ENCODE data around the gene ZDHHC22.

The ZDHHC22 gene

DNA sequence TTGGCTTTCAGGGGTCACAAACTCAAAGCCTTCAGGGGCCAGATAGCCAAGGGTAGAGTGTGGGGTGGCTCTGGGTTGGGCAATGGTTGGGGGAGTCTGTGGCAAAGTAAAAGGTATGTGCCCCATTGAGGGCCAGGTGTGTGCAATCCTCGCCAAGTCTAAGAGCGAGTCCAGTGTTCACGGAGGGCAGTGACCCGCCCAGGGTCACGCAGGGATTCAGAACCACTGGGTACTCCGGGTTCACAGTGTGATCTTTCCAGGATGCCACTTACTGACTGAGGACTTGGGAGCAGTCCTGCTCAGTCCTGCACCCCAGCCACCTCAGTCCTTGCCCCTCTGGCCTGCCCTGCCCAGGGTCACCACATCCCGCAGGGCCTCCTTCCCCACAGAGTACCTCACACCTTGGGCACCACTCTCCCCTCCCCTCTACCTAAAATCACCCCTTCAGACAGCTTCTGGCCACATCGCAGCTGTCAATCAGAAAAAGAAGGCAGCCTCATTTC is 15.7 kb downstream of the ZDHHC22 start:
- no peak for DNase-seq

- DNase-seq: no peak
Observed at GRCh38 chr14:77125281-77125801, 16.2 kb downstream of the ZDHHC22 start.

- DNase-seq: peak; percentile 83
Observed at GRCh38 chr14:77124345-77125280, 17.0 kb downstream of the ZDHHC22 start.

- DNase-seq: peak; percentile 48
Observed at GRCh38 chr14:77123381-77124325, 17.9 kb downstream of the ZDHHC22 start.

GRCh38 chr14:77122526-77123125 is 19.0 kb downstream of the ZDHHC22 start:
- no peak for DNase-seq

DNA sequence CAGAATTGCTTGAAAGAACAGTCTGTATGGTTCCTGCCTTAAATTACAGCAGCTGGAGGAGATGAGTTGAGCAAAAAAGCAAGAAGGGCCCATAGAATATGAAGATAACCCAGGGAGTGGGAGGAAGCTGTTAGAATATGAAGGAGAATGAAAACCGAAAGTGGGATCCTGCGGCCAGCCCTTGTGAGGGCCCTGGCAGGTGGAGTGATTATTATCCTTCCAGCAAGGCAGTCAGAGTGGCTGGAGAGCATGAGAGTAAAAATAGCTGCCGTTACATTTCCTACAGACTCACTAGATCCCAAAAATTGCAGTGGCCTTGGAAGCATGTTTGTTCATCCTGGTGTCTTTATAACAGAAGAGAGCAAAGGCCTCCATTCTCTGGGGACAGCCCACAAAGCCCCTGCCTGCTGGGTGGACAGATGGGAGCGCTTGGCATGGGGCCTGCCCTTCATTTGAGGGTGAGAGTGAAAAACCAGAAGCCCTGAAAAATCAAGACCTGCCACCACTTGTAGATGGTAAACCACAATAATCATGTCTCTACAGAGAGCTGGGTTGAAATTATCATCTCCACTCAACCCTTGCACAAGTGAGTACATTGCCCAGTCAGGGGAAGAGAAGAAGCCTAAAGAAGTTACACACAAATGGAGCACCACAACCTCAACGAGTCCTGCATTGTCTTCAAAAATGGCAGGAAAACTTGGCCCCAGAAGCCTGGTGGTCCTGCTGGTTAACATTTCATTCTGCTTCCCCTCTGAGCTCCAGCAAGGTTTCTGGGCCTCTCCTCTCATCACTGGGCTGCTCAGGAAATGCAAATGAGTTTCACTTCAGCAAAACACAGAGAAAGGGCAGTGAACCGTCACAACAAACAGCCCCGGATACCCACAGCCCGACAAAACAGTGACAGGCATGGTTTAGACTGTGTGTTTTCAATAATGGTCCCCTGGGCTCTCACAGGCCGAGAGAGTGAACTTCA is 20.5 kb downstream of the ZDHHC22 start:
- peak; percentile 57 for DNase-seq

DNA sequence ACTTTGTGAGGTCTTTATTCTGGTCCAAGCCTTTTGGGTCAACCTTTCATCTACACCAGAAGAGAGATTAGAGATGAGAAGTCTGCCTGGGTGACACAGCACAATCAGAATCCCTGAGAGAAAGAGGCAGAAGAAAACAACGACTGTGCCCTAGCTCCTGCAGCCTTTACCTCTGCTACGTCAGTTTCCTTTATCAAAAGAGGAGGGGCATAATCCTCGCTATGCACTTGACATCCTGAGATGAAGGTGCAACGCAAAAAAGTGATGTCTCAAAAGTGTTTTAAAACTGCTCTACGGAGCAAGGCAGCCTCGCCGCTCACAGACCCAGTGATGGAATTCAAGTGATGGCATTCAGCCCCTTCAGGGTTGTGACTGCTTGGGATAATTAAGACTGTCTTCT is 21.7 kb downstream of the ZDHHC22 start:
- DNase-seq: no peak

DNA sequence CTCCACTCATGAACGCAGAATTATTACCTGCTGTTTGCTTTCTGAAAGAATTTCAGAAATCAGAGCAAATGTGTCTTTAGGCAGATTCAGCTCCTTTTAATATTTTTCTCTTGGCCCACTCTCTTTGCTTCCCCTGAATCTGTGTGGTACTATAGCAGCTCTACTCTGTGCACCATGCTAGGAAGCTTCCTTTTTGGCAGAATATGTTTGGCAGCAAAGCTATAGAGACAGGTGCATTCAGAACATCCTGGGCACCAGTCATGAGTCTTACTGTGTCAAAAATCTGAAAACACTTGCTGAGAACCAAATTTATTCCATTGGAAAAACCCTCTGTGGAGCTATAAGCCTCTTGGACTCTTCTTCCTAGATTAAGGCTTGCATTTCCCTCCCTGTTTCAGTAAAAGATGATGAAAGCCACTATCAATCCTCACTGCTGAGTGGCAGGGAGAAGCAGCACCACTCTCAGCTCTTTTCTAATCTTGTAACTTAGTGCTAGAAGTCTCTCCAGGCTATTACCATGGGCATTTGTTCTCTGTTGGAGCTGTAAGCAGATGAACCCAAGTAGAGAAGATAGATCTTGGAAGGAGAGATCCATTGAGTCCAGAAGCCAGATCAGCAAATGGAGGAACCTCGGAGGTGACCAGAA is 25.3 kb downstream of the ZDHHC22 start:
- no peak for DNase-seq

GRCh38 chr14:77114609-77115008 is 27.0 kb downstream of the ZDHHC22 start:
- DNase-seq: no peak

DNA sequence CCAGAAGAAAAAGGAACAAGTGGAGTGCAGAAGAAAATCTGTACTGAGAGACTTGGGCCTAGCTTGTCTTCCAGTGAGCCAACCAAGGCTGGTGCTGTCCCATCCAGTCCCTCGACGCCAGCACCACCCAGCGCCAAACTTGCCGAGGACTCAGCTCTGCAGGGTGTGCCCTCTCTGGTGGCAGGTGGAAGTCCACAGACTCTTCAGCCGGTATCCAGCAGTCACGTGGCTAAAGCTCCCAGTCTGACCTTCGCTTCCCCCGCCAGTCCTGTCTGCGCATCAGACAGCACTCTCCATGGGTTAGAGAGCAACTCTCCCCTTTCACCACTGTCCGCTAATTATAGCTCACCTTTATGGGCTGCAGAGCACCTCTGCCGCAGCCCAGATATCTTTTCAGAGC is 27.9 kb downstream of the ZDHHC22 start:
- no peak for DNase-seq

- DNase-seq: peak; percentile 58
Observed at GRCh38 chr14:77111021-77111420, 30.6 kb downstream of the ZDHHC22 start.

DNA sequence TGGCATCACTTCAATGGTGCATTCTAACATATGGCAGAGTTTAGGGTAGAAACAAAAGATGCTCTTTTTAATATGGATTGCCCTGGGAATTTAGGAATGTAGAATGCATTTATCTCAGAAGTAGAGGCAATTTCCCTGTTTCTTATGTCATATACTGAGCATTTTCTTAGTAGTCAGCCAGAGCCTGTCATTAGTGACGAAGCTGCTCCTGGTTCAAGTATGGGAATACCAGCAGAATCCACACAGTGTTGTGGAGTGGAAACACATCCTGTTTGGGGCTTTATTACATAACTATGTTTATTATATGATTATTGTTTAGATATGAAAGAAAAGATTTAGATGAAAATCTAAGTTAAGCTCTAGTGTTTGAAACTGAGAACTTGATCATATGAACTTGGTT is 31.3 kb downstream of the ZDHHC22 start:
- no peak for DNase-seq

- no peak for DNase-seq
Observed at GRCh38 chr14:77109656-77110055, 31.9 kb downstream of the ZDHHC22 start.

- DNase-seq: no peak
Observed at GRCh38 chr14:77108753-77109152, 32.8 kb downstream of the ZDHHC22 start.

DNA sequence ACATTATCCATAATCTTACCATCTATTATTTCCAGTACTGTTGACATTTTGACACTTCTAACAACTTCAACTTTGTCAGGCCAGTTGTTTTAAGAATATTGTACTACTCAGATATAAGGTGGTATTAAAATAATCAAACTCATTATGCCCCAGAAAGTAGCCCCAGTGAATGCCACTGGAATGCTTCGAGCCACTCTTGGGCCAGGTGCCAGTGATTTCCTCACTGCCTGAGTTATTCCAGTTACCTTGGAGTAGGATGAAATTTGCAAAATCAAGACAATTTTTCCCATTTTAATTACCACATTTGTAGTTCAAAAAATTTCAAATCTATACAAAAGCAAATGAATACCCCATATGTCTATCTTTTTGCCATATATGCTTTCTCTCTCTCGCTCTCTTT is 34.4 kb downstream of the ZDHHC22 start:
- no peak for DNase-seq

GRCh38 chr14:77106666-77107065 is 34.9 kb downstream of the ZDHHC22 start:
- DNase-seq: no peak

DNA sequence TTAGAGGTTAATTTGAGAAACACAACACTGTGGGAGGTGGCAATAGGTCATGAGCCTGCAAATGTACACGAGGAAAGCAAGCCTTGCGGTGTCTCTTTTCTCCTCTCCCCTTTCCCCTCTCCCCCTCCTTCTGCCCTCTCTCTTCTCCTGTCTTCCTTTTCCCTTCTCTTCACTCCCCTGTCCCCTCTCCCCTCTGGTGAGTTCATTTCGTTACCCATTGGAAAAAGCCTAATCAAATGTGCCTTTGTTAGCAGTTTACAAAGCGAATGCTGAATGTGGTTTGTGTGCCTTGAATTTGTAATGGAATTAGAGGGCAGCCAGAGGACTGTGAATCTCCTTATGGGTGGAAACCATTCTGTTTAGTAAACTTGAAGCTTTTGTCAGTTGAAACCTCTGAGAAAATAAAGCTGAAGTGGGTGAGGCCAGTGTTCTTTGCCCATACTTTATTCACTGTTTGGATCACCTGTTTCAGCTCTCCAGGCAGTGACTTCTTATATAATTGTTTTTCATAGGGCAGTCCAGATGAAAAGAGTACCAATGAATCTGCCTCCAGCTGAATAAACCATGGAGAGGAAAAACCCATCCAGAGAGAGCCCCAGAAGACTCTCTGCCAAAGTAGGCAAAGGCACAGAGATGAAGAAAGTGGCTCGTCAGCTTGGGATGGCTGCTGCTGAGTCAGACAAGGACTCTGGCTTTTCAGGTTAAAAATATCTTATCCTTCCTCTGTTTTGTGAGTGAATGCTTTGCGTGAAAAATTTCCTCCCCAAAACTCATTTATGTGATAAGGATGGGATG is 36.2 kb downstream of the ZDHHC22 start:
- DNase-seq: peak; percentile 90

DNA sequence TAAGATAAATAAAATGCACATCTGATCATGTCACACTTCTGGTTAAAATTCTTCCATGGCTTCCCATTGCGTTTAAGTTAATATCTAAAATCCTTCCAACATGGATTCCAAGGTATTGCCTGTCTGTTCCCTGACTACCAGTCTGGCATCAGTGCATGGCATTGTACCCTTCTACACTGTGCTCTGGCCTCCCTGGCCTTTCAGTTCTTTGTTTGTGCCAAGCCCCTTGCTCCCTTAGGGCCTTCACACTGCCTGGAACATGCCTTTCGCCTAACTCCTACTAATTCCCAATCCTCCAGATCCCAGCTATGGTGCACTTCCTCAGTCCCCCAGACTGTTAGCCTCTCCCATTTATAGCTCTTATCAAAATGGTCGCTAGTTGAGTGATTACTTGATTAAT is 37.2 kb downstream of the ZDHHC22 start:
- DNase-seq: no peak

DNA sequence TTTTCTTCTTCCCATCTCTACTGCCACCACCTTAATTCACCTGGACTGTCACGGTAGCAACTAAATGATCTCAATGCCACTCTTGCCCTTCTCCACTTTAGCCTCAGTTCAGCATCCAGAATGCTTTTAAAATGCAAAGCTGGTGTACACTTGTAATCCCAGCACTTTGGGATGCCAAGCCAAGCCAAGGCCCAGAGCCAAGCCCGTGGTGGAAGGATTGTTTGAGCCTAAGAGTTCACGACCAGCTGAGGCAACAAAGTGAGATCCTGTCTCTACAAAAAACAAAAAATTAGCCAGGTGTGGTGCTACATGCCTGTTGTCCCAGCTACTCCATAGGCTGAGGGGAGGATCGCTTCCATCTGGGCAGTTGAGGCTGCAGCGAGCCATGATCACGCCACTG is 37.6 kb downstream of the ZDHHC22 start:
- no peak for DNase-seq

- no peak for DNase-seq
Observed at GRCh38 chr14:77103475-77103874, 38.1 kb downstream of the ZDHHC22 start.
